Breast epithelium (tissue), 3 donors: Measurements from ENCODE around the gene STK35.

ENCODE experiments used
- CTCF ChIP-seq, 3 donors: fragments of 450-650 bp; IDR thresholded peaks; one replicate each; pipeline ENCODE4 v1.5.1; 2016 to 2017; ENCODE audit warnings: antibody characterized with exemption in 3 of 3, mild to moderate bottlenecking in 3 of 3, moderate library complexity in 3 of 3
- POLR2A ChIP-seq: fragments of 450-650 bp; IDR thresholded peaks from one replicate; pipeline ENCODE4 v1.6.1; 2016; ENCODE audit warnings: antibody characterized with exemption, mild to moderate bottlenecking, moderate library complexity
- POLR2AphosphoS5 ChIP-seq, 3 donors: sonication (generic); formaldehyde crosslinking; IDR thresholded peaks; one replicate each; pipeline ENCODE4 v1.6.1; 2017; ENCODE audit warnings: antibody characterized with exemption in 3 of 3

DNA sequence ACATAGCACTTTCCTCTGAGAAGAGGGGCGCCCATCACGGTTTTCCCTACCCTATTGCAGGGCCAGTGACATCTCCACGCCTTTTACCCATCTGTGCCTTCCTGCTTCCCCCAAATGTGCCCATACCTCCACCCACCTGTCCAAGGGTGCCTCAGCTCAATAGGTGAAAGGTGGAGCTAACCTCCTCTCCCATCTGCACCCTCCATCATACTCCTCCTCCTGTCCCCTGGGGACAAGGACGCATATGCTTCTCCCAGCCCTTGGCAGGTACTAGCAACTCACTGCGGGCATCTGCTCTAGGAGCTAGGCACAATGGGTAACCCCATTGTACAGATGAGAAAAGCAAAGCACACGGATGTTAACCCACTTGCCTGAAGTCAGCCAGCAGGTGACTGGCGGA is 62.8 kb downstream of the STK35 start:
- TF ChIP-seq CTCF (IDR thresholded peaks at IDR 0.05), result no peak
- no peak for TF ChIP-seq POLR2A
- no peak for TF ChIP-seq POLR2AphosphoS5 (IDR thresholded peaks at IDR 0.05)
